ENCODE data around the gene TIRAP. TPM values are rescaled to one million over a fixed set of nuclear protein-coding genes. Genes with fewer than 3 reads are reported as not detected.

Gene TIRAP
- total and polyA plus RNA-seq, 2 experiments from 2014 or later, result 4.9 to 6.7 TPM

GRCh38 chr11:126310200-126310991 is 27.5 kb downstream of the TIRAP start:
- TF ChIP-seq CTCF (IDR thresholded peaks at IDR 0.05; ENCODE audit: low read depth, low read length), result peak; percentile 92
- H3K27me3 ChIP-seq, result no peaks in the 10 kb centered on the region

GRCh38 chr11:126310992-126311310 is 28.1 kb downstream of the TIRAP start:
- no peak for TF ChIP-seq CTCF (IDR thresholded peaks at IDR 0.05; ENCODE audit: low read depth, low read length)
- DNase-seq (ENCODE audit: low read depth in 1 of 2, low spot score in 1 of 2), result no peak
- Histone ChIP-seq H3K9me3 (ENCODE audit: low read depth) (no peaks in the 10 kb centered on the region), H3K27me3 (no peaks in the 10 kb centered on the region), H3K4me1 (ENCODE audit: low read depth) (no peaks in the 10 kb centered on the region), H3K4me3 (no peak overlapping the region), H3K36me3 (no peaks in the 10 kb centered on the region), H3K27ac (no peak overlapping the region)

More at GRCh38 chr11:126310200-126310991, 27.5 kb downstream of the TIRAP start:
- H3K4me3 ChIP-seq, result no peak overlapping the region
- no peaks in the 10 kb centered on the region for H3K9me3 ChIP-seq (ENCODE audit: low read depth)
- H3K4me1 ChIP-seq (ENCODE audit: low read depth), result no peaks in the 10 kb centered on the region
- no peaks in the 10 kb centered on the region for H3K36me3 ChIP-seq
- no peak overlapping the region for H3K27ac ChIP-seq
- DNase-seq (ENCODE audit: low read depth in 1 of 2, low spot score in 1 of 2), result peak; percentile 85

GRCh38 chr11:126311401-126312291 is 28.8 kb downstream of the TIRAP start:
- peak in 1 of 2 donors; percentile 31 for DNase-seq (ENCODE audit: low read depth in 1 of 2, low spot score in 1 of 2)
- H3K36me3 ChIP-seq, result no peaks in the 10 kb centered on the region
- no peaks in the 10 kb centered on the region for H3K4me1 ChIP-seq (ENCODE audit: low read depth)
- H3K4me3 ChIP-seq, result no peak overlapping the region
- H3K27me3 ChIP-seq, result no peaks in the 10 kb centered on the region
- H3K9me3 ChIP-seq (ENCODE audit: low read depth), result no peaks in the 10 kb centered on the region
- TF ChIP-seq CTCF (IDR thresholded peaks at IDR 0.05; ENCODE audit: low read depth, low read length), result no peak
- H3K27ac ChIP-seq, result no peak overlapping the region

GRCh38 chr11:126312961-126313360 is 30.1 kb downstream of the TIRAP start:
- H3K27ac ChIP-seq, result no peak overlapping the region
- no peak for TF ChIP-seq CTCF (IDR thresholded peaks at IDR 0.05; ENCODE audit: low read depth, low read length)
- H3K36me3 ChIP-seq, result no peaks in the 10 kb centered on the region

GRCh38 chr11:126313826-126314225 is 30.9 kb downstream of the TIRAP start:
- Histone ChIP-seq H3K4me3 (no peak overlapping the region), H3K27me3 (no peaks in the 10 kb centered on the region), H3K4me1 (ENCODE audit: low read depth) (no peaks in the 10 kb centered on the region), H3K36me3 (no peaks in the 10 kb centered on the region), H3K27ac (no peak overlapping the region), H3K9me3 (ENCODE audit: low read depth) (no peaks in the 10 kb centered on the region)
- DNase-seq (ENCODE audit: low read depth in 1 of 2, low spot score in 1 of 2), result no peak
- no peak for TF ChIP-seq CTCF (IDR thresholded peaks at IDR 0.05; ENCODE audit: low read depth, low read length)

More at GRCh38 chr11:126312961-126313360, 30.1 kb downstream of the TIRAP start:
- no peaks in the 10 kb centered on the region for H3K27me3 ChIP-seq
- no peaks in the 10 kb centered on the region for H3K9me3 ChIP-seq (ENCODE audit: low read depth)
- H3K4me1 ChIP-seq (ENCODE audit: low read depth), result no peaks in the 10 kb centered on the region
- DNase-seq (ENCODE audit: low read depth in 1 of 2, low spot score in 1 of 2), result no peak
- H3K4me3 ChIP-seq, result no peak overlapping the region

Data from cardiac muscle cell (in vitro differentiated cells and primary cell).